Progenitor cell of endocrine pancreas (in vitro differentiated cells): ENCODE data around the gene PRKN. TPM values are rescaled to one million over a fixed set of nuclear protein-coding genes. Genes with fewer than 3 reads are reported as not detected.
A peak's percentile ranks its signal among the peaks of the same experiment; 100 is the strongest.

Experiments
- DNase-seq: peaks from one replicate; pipeline ENCODE4 v3.0.0; 2021; ENCODE audit warnings: low spot score; ENCODE audit not compliant: unreplicated experiment
- H3K27ac Mint-ChIP-seq: 2 replicates; pipeline ENCODE4 v1.8.0; 2021; ENCODE audit warnings: mild to moderate bottlenecking, moderate library complexity, mixed read lengths
- H3K27me3 Mint-ChIP-seq: 2 replicates; pipeline ENCODE4 v1.8.0; 2021; ENCODE audit warnings: mixed read lengths
- H3K36me3 Mint-ChIP-seq: 2 replicates; pipeline ENCODE4 v1.8.0; 2022; ENCODE audit warnings: mixed read lengths; ENCODE audit not compliant: insufficient read depth
- H3K4me1 Mint-ChIP-seq: 2 replicates; pipeline ENCODE4 v1.8.0; 2021; ENCODE audit warnings: low read depth, mixed read lengths
- H3K4me3 Mint-ChIP-seq: 2 replicates; pipeline ENCODE4 v1.8.0; 2021; ENCODE audit warnings: low read depth, mild to moderate bottlenecking, moderate library complexity, mixed read lengths
- H3K9me3 Mint-ChIP-seq: 2 replicates; pipeline ENCODE4 v1.8.0; 2021; ENCODE audit warnings: low read depth, mixed read lengths
- total RNA-seq: library from RNA; stranded (reverse); gene quantifications from 2 replicates; pipeline ENCODE4 v1.2.1, GENCODE V29; 2021
- TF ChIP-seq, protein P1 (sequence below): fragments of 200-600 bp; sonication (generic); IDR thresholded peaks from one replicate; pipeline ENCODE4 v1.5.0; 2021; ENCODE audit warnings: antibody characterized with exemption, mild to moderate bottlenecking; ENCODE audit not compliant: unreplicated experiment

The PRKN gene
- total RNA-seq, 1 donor from 2014 or later, result 4.6 TPM

- Mint-ChIP-seq H3K4me3 (no peak overlapping the region), H3K27me3 (peaks cover 6% of the 10 kb centered on the region), H3K9me3 (no peaks in the 10 kb centered on the region), H3K36me3 (no peaks in the 10 kb centered on the region), H3K27ac (no peak overlapping the region), H3K4me1 (peaks cover 15% of the 10 kb centered on the region)
- no peak for DNase-seq
- TF ChIP-seq, protein P1, sequence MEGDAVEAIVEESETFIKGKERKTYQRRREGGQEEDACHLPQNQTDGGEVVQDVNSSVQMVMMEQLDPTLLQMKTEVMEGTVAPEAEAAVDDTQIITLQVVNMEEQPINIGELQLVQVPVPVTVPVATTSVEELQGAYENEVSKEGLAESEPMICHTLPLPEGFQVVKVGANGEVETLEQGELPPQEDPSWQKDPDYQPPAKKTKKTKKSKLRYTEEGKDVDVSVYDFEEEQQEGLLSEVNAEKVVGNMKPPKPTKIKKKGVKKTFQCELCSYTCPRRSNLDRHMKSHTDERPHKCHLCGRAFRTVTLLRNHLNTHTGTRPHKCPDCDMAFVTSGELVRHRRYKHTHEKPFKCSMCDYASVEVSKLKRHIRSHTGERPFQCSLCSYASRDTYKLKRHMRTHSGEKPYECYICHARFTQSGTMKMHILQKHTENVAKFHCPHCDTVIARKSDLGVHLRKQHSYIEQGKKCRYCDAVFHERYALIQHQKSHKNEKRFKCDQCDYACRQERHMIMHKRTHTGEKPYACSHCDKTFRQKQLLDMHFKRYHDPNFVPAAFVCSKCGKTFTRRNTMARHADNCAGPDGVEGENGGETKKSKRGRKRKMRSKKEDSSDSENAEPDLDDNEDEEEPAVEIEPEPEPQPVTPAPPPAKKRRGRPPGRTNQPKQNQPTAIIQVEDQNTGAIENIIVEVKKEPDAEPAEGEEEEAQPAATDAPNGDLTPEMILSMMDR, result no peak
These were observed 1291.9 kb downstream of the PRKN start for GRCh38 chr6:161435748-161436070.

DNA sequence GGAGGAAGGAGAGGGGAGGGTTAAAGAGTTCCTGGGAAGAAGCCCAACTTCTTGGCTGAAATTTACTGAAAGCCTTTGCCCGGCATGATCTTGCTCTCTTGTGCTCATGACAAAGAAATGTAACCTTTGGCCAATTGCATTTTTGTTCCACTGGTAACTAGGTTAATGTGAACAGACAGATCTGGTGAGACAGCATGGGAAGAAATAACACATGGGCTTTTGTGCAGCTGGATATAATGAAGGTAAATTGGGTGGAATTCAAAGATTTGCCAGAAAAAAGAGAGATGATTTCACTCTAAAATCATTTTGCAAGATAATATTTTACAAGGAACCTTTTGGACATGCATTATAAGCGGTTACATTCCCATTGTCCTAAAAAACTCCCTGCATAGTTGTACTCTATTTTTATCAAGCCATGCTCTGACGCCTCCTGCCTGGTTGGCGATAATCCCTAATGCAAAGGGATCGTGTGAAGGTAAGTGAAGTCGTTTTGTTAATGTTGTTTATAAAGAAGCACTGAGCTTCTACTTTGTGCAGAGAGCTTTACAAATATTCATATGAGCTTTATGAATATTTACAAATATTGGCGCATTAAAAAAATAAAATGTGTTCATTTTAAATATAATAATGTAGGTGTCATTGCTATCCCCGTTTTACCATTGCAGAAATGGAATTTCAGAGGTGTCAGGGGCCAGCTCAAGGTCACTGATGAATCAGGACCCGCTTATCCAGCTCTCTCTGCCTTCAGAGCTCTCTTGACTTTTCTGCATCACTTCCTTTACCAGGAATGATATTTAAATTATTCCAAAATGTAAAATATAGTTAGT is 1292.4 kb downstream of the PRKN start:
- Mint-ChIP-seq H3K27ac (peak overlapping the region; percentile 88), H3K4me1 (peaks cover 15% of the 10 kb centered on the region), H3K9me3 (peaks cover 2% of the 10 kb centered on the region), H3K4me3 (no peak overlapping the region), H3K27me3 (no peaks in the 10 kb centered on the region), H3K36me3 (no peaks in the 10 kb centered on the region)
- no peak for DNase-seq
- TF ChIP-seq, protein P1, result no peak

- Mint-ChIP-seq H3K4me3 (no peak overlapping the region), H3K36me3 (no peaks in the 10 kb centered on the region), H3K4me1 (peaks cover 15% of the 10 kb centered on the region), H3K27ac (peak overlapping the region; percentile 88), H3K27me3 (no peaks in the 10 kb centered on the region), H3K9me3 (peaks cover 3% of the 10 kb centered on the region)
- DNase-seq, result no peak
- TF ChIP-seq, protein P1, result no peak
These were observed 1293.2 kb downstream of the PRKN start for GRCh38 chr6:161434350-161434749.

- Mint-ChIP-seq H3K4me3 (no peak overlapping the region), H3K27ac (no peak overlapping the region), H3K4me1 (peaks cover 15% of the 10 kb centered on the region), H3K36me3 (no peaks in the 10 kb centered on the region), H3K27me3 (no peaks in the 10 kb centered on the region), H3K9me3 (peaks cover 3% of the 10 kb centered on the region)
- TF ChIP-seq, protein P1, result no peak
- no peak for DNase-seq
These were observed 1295.0 kb downstream of the PRKN start for GRCh38 chr6:161432546-161432945.

DNA sequence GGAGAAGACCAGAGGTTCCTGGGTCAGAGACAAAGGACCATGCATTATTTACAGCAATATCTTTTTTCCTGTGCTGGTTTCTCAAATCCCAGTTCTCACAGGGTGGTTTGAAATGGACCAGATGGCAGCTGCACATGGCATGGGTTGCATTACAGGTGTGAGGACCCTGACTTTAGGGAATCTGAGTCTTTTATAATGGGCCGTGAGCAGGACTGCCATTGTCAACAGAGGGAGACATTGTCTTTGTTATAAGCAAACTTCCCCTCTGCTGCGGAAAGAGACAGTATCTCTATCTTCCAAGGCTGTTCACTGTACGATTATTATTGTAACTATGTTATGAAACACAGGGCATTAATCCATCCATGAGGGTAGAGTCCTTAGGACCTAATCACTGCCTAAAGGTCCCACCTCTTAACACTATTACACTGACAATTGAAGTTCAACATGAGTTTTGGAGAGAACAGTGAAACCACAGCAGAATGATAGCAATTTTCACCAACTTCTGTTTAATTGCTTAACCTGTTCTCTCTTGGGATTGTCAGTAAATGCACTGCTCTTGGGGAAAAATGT is 1297.6 kb downstream of the PRKN start:
- no peak for DNase-seq
- Mint-ChIP-seq H3K27me3 (no peaks in the 10 kb centered on the region), H3K9me3 (peaks cover 9% of the 10 kb centered on the region), H3K4me1 (peaks cover 10% of the 10 kb centered on the region), H3K4me3 (no peak overlapping the region), H3K36me3 (no peaks in the 10 kb centered on the region), H3K27ac (no peak overlapping the region)
- TF ChIP-seq, protein P1, result no peak
